Small intestine (tissue), 7 donors: ENCODE data around the gene RADIL. TPM values are rescaled to one million over a fixed set of nuclear protein-coding genes. Genes with fewer than 3 reads are reported as not detected.
A peak's percentile ranks its signal among the peaks of the same experiment; 100 is the strongest.

Experiments
- DNase-seq, 2 donors: peaks; one replicate each; pipeline versions ENCODE4 v3.0.0 to v3.0.0-alpha.2; 2013
- FAIRE-seq: peaks from 2 replicates; lab custom pipeline; 2012; peaks lifted over from hg19 to GRCh38; lab: Jason Lieb, UNC
- H3K27ac ChIP-seq, 3 donors: one replicate each; pipeline ENCODE4 v1.5.1; 2013; ENCODE audit warnings: low read length in 2 of 3, mild to moderate bottlenecking in 2 of 3, control low read depth in 1 of 3, inconsistent platforms in 1 of 3, low read depth in 1 of 3, moderate library complexity in 1 of 3
- H3K27me3 ChIP-seq, 3 donors: one replicate each; pipeline ENCODE4 v1.6.1; 2013; ENCODE audit warnings: low read length in 3 of 3, inconsistent platforms in 1 of 3; ENCODE audit not compliant: control insufficient read depth in 3 of 3, insufficient read depth in 3 of 3
- H3K36me3 ChIP-seq, 3 donors: one replicate each; pipeline ENCODE4 v1.6.1; 2013; ENCODE audit warnings: low read length in 3 of 3, inconsistent platforms in 1 of 3, low read depth in 1 of 3, mild to moderate bottlenecking in 1 of 3, moderate library complexity in 1 of 3; ENCODE audit not compliant: control insufficient read depth in 3 of 3, insufficient read depth in 2 of 3
- H3K4me1 ChIP-seq, 3 donors: one replicate each; pipeline ENCODE4 v1.6.1; 2013; ENCODE audit warnings: low read length in 2 of 3, inconsistent platforms in 1 of 3, low read depth in 1 of 3, mild to moderate bottlenecking in 1 of 3, moderate library complexity in 1 of 3; ENCODE audit not compliant: control insufficient read depth in 3 of 3, insufficient read depth in 2 of 3
- H3K4me3 ChIP-seq, 3 donors: one replicate each; pipeline ENCODE4 v1.5.1; 2013; ENCODE audit warnings: low read length in 3 of 3, control low read depth in 1 of 3, inconsistent platforms in 1 of 3, low read depth in 1 of 3, mild to moderate bottlenecking in 1 of 3, moderate library complexity in 1 of 3
- H3K9me3 ChIP-seq, 2 donors: one replicate each; pipeline ENCODE4 v1.6.1; 2013; ENCODE audit warnings: low read depth in 1 of 2, low read length in 1 of 2; ENCODE audit not compliant: control insufficient read depth in 2 of 2, insufficient read depth in 1 of 2
- WGBS, 3 donors: extraction: QIAGEN DNeasy Blood & Tissue Kit; methylation state at CpG; one replicate each; pipeline ENCODE4 v1.1.7; 2013; 5-methylcytosine and 5-hydroxymethylcytosine counted together
- polyA plus RNA-seq, 4 donors: library from polyadenylated mRNA; stranded (reverse) in 3 of 4; unstranded in 1 of 4; fragments of 200-250 nt in 3 of 4; fragments of 120-200 nt in 1 of 4; gene quantifications; one replicate each; pipeline versions ENCODE4 v1.2.1 to v1.2.3, GENCODE V29; 2013
- donor health status: healthy with polysubstance abuse.
- donor health status: control.
- donor health status: control.
- donor health status: Bipolar disorder and iron deficiency.
- donor health status: healthy.

RADIL gene
- polyA plus RNA-seq, 4 donors, result 0.18 to 3.2 (median 1.6) TPM; not detected in 1

GRCh38 chr7:4800926-4801838 is 82.3 kb downstream of the RADIL start:
- H3K4me1 ChIP-seq, result no peaks in the 10 kb centered on the region
- H3K27ac ChIP-seq, result no peak overlapping the region
- DNase-seq (no peak), FAIRE-seq (no peak)
- no peak overlapping the region for H3K4me3 ChIP-seq
- H3K27me3 ChIP-seq, result peaks cover 0 to 5% (median 0%) of the 10 kb centered on the region in 3 donors
- WGBS, 3 donors, result 75 to 87% (median 80%) methylated on average over 27 of the region's 27 CpGs
- H3K36me3 ChIP-seq, result no peaks in the 10 kb centered on the region
- H3K9me3 ChIP-seq, result no peaks in the 10 kb centered on the region

- Histone ChIP-seq H3K9me3 (no peaks in the 10 kb centered on the region), H3K36me3 (no peaks in the 10 kb centered on the region), H3K4me1 (no peaks in the 10 kb centered on the region), H3K4me3 (no peak overlapping the region), H3K27ac (no peak overlapping the region), H3K27me3 (peaks cover 0 to 2% (median 0%) of the 10 kb centered on the region in 3 donors)
- DNase-seq, result no peak
- no peak for FAIRE-seq
- 46 to 78% (median 65%) methylated on average over 6 to 10 of the region's 10 CpGs for WGBS, 3 donors
These were observed 83.0 kb downstream of the RADIL start for GRCh38 chr7:4800487-4800886.

- H3K36me3 ChIP-seq, result peaks cover 0 to under 1% (median 0%) of the 10 kb centered on the region in 3 donors
- FAIRE-seq (no peak), DNase-seq (no peak)
- H3K4me3 ChIP-seq, result no peak overlapping the region
- H3K27ac ChIP-seq, result no peak overlapping the region
- no peaks in the 10 kb centered on the region for H3K4me1 ChIP-seq
- no peaks in the 10 kb centered on the region for H3K27me3 ChIP-seq
- no peaks in the 10 kb centered on the region for H3K9me3 ChIP-seq
- WGBS, 3 donors, result 70 to 74% (median 74%) methylated on average over 32 to 39 of the region's 39 CpGs
These were observed 83.8 kb downstream of the RADIL start for GRCh38 chr7:4799508-4800268.

GRCh38 chr7:4798706-4799235 is 84.7 kb downstream of the RADIL start:
- Histone ChIP-seq H3K4me3 (no peak overlapping the region), H3K9me3 (no peaks in the 10 kb centered on the region), H3K27me3 (no peaks in the 10 kb centered on the region), H3K36me3 (peaks cover 0 to 2% (median 0%) of the 10 kb centered on the region in 3 donors), H3K4me1 (no peaks in the 10 kb centered on the region), H3K27ac (no peak overlapping the region)
- 72 to 78% (median 72%) methylated on average over 15 of the region's 15 CpGs for WGBS, 3 donors
- DNase-seq (no peak), FAIRE-seq (no peak)

GRCh38 chr7:4797858-4798705 is 85.4 kb downstream of the RADIL start:
- Histone ChIP-seq H3K9me3 (no peaks in the 10 kb centered on the region), H3K27ac (no peak overlapping the region), H3K27me3 (no peaks in the 10 kb centered on the region), H3K4me3 (no peak overlapping the region), H3K36me3 (peaks cover 0 to 2% (median 0%) of the 10 kb centered on the region in 3 donors), H3K4me1 (no peaks in the 10 kb centered on the region)
- peak; percentile 15 to 53 for DNase-seq
- FAIRE-seq, result no peak
- 31 to 36% (median 35%) methylated on average over 35 to 37 of the region's 37 CpGs for WGBS, 3 donors

- Histone ChIP-seq H3K27ac (no peak overlapping the region), H3K27me3 (no peaks in the 10 kb centered on the region), H3K9me3 (no peaks in the 10 kb centered on the region), H3K4me1 (peaks cover 0 to 8% (median 0%) of the 10 kb centered on the region in 3 donors), H3K36me3 (peaks cover 0 to 7% (median 0%) of the 10 kb centered on the region in 3 donors), H3K4me3 (no peak overlapping the region)
- WGBS, 3 donors, result 83 to 88% (median 87%) methylated on average over 9 of the region's 9 CpGs
- no peak for FAIRE-seq
- DNase-seq, result no peak
These were observed 87.1 kb downstream of the RADIL start for GRCh38 chr7:4796453-4796852.

- DNase-seq (no peak), FAIRE-seq (no peak)
- Histone ChIP-seq H3K36me3 (peaks cover 3 to 24% (median 6%) of the 10 kb centered on the region in 3 donors), H3K4me3 (no peak overlapping the region), H3K27me3 (no peaks in the 10 kb centered on the region), H3K4me1 (peaks cover 0 to 8% (median 0%) of the 10 kb centered on the region in 3 donors), H3K27ac (no peak overlapping the region), H3K9me3 (no peaks in the 10 kb centered on the region)
- WGBS, 3 donors, result 83 to 87% (median 85%) methylated on average over 24 of the region's 24 CpGs
These were observed 88.7 kb downstream of the RADIL start for GRCh38 chr7:4794591-4795350.
